Loucy (cell line): ENCODE data around the gene ZNF514.

ENCODE experiments used
- EZH2phosphoT487 ChIP-seq: fragments of 200-600 bp; IDR thresholded peaks from 2 replicates; pipeline ENCODE4 v1.6.1; 2018; ENCODE audit warnings: antibody characterized with exemption, mild to moderate bottlenecking, moderate library complexity, borderline replicate concordance
- TF ChIP-seq, protein P1 (sequence below): fragments of 200-600 bp; sonication (generic); conservative IDR thresholded peaks from 2 replicates; pipeline ENCODE4 v1.5.1; 2014; ENCODE audit warnings: mild to moderate bottlenecking, antibody characterized with exemption, low read length

DNA sequence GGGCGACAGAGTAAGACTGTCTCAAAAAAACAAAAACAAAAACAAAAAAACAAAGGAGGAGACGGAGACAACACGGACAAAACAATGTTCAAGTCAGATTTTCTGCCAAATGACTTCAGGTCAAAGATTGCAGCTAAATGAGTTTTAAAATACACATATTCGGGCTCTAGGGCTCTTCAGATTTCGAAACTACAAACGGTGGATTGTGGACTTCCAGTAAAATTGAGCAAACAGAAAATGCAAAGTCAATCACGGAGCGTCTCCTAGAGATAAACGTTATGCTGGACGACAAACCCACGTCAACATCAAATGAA is 38.6 kb downstream of the ZNF514 start:
- TF ChIP-seq, protein P1, sequence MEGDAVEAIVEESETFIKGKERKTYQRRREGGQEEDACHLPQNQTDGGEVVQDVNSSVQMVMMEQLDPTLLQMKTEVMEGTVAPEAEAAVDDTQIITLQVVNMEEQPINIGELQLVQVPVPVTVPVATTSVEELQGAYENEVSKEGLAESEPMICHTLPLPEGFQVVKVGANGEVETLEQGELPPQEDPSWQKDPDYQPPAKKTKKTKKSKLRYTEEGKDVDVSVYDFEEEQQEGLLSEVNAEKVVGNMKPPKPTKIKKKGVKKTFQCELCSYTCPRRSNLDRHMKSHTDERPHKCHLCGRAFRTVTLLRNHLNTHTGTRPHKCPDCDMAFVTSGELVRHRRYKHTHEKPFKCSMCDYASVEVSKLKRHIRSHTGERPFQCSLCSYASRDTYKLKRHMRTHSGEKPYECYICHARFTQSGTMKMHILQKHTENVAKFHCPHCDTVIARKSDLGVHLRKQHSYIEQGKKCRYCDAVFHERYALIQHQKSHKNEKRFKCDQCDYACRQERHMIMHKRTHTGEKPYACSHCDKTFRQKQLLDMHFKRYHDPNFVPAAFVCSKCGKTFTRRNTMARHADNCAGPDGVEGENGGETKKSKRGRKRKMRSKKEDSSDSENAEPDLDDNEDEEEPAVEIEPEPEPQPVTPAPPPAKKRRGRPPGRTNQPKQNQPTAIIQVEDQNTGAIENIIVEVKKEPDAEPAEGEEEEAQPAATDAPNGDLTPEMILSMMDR, result no peak
- TF ChIP-seq EZH2phosphoT487, result no peak
